Fibroblast of skin of back (primary cell): ENCODE results near the gene SPEF2.
"Not testable (repeated sequence)": the region's sequence is repeated elsewhere in the genome, so short reads cannot be mapped to it uniquely, and the experiment has no call there.

Experiments used
- DNase-seq: peaks from one replicate; pipeline ENCODE4 v3.0.0-alpha.2; 2013

The SPEF2 gene

DNA sequence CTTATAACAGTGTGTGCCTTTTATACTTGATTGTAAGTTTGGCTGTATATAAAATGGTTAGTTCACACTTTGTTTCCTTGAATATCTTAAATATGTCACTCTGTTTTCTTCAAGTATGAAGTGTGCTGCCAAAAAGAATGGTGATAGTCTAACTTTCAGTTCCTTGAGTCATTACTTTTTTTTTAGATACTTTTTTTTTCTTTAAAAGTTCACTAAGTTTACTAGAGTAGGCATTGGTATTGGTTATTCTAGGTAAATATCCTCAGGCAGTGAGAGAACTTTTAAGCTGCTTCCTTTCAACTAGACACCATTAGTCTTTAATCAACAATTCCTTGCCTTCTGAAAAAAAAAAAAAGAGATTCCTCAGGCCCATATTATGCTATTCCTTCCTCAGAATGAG is 41.9 kb downstream of the SPEF2 start:
- no peak for DNase-seq

DNA sequence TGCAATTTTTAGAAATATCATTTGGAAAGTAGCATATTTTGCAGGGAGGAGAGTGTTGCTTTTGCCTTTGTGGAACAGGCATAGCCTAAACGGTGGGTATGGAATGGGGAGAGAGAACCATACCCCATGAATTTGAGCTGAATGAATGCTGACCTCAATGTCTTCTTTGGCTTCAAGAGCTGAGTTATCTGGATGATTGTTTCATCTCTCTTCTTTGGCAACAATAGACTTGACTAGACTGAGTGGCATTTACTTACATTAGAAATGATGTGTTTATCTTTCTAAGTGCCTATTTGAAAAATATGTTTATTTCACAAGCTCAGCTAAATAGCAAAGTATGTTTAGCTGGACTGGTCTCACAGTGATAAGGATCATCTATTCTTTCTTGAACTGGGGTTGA is 42.8 kb downstream of the SPEF2 start:
- no peak for DNase-seq

DNA sequence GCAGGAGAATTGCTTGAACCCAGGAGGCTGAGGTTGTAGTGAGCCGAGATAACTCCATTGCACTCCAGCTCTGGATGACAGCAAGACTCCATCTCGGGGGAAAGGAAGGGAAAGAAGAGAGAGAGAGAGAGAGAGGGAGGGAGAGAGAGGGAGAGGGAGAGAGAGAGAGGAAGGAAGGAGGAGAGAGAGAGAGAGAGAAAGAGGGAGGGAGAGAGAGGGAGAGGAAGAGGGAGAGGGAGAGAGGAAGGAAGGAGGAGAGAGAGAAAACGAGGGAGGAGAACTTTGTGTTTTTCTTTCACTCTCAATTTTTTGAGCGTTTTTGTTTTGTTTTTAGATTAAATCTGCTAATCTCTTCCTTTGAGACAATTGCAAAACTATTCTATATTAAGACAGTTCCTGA is 46.9 kb downstream of the SPEF2 start:
- no peak for DNase-seq

DNA sequence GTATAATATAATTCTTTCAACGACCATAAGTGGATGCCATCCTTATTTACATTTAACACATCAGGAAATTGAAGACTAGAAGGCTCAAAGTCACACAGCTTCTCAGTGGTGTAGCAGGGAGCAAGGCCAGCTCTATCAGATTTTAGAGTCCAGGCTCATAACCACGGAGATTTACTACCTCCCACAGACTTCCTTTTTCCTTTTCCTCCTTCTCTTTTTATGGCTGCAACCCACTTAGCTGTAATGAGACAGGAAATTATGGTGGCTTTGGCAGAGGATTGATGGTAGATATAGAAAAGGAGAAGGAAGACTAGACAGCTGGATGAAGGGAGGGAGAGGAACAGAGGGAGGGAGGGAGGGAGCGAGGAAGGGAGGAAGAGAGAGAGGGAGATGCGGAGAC is 47.4 kb downstream of the SPEF2 start:
- no peak for DNase-seq

DNA sequence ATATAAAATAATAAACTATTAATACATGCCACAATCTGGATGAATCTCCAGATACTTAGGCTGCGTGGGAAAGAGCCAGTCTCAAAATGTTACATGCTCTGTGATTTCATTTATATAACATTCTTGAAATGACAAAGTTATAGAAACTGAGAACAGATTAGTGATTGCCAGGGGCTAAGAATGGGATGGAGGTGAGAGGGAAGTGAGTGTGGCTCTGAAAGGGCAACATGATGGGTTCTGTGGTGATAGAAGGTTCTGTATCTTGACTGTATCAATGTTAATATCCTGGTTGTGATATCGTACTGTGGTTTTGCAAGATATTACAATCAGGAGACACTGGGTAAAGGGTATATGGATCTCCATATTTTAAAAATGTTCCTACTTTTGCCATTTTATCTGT is 50.7 kb downstream of the SPEF2 start:
- no peak for DNase-seq

DNA sequence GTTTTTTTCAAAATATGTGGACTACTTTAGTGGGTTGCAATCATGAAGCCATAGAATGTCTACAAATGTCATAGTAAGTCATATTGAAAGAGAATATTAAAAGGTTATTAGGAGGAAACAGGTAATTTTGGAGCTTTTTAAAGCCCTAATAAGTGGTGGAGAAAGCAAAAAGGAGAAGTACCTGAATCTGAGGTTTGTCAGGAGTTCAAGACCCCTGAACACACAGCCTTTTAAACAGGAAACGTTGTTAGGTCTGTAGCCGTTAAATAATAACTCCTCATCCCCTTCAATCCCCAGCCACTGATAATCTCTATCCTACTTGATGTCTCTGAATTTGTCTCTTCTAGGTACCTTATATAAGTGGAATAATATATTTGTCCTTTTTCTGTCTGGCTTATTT is 51.1 kb downstream of the SPEF2 start:
- DNase-seq: no peak

DNA sequence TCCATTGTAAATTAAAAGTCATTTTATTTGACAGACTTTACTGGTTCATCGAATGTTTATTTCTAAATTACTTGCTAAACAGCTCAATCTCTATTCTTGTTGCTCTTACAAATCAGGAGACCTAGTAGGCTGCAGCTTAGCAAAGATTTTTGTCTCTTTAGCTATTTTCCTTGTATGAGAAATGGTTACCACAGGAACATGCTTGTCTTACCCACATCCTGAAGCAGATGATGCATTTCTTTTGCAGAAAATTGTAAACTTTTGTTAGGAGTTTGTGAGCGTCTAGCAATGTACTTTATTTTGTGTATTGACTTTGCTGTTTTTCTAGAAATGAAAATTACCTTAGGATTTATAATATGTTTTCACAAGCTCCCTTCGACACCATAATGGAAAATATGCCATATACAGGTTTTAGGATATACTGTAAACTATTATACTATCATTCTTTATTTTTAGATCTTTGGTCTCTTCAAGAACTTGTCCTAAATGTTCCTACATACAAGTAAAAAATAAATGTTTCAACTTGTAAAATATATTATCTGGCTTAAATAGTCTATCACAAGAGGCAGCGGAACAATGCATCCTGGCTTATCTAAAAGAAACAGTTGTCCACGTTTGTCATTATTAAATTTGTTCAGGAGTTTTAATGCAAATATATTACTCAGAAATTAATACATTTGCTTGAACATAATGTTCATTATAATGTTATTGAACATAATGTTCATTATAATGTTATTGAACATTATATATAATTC is 54.1 kb downstream of the SPEF2 start:
- no peak for DNase-seq

DNA sequence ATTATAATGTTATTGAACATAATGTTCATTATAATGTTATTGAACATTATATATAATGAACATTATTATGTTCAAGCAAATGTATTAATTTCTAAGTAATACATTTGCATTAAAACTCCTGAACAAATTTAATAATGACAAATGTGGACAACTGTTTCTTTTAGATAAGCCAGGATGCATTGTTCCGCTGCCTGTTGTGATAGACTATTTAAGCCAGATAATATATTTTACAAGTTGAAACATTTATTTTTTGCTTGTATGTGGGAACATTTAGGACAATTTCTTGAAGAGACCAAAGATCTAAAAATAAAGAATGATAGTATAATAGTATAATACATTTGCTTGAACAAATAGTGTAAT is 54.6 kb downstream of the SPEF2 start:
- not testable (repeated sequence) for DNase-seq

DNA sequence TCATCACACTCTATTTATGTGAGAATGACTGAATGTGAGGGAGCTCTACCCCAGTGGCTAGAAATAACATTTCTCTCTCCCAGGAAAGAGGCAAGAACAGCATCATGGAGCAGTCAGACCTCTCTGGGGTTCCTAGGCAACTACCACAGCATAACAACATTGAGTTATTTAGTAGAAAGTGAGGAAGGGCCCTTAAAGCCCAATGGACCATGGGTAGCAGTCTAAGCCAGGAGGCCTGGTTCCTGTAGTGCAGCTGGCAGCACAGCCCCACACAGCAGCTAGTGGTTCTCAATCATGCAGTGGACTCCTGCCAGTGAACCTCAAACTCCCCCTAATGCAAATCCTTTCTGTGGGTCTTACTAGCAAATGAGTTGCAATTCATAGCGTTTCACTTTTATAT is 55.3 kb downstream of the SPEF2 start:
- no peak for DNase-seq

DNA sequence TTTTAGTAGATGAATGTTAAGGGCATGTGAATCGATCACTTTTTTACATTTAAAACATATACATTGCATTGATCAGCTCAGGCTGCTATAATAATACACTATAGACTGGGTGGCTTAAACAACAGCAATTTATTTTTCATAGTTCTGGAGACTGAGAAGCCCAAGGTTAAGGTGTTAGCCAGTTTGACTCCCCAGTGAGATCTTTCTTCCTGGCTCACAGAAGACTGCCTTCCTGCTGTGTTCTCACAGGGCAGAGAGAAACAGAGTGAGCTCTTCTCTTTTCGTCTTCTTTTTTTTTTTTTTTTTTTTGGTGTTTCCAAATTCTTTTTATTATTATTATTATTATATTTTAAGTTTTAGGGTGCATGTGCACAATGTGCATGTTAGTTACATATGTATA is 56.4 kb downstream of the SPEF2 start:
- no peak for DNase-seq

DNA sequence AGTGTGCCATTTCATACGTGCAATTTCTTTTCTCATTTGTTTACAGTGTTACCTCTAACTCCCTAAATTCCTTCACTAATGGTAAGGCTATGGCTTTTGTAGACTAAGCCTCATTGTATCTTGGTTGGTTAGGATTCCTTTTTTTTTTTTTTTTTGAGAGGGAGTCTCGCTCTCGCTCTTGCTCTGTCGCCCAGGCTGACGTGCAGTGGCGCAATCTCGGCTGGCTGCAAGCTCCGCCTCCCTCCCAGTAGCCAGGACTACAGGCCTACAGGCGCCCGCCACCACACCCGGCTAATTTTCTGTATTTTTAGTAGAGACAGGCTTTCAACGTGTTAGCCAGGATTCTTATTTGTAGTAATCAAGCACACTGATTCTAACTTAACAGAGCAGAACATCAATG is 57.7 kb downstream of the SPEF2 start:
- DNase-seq: no peak

DNA sequence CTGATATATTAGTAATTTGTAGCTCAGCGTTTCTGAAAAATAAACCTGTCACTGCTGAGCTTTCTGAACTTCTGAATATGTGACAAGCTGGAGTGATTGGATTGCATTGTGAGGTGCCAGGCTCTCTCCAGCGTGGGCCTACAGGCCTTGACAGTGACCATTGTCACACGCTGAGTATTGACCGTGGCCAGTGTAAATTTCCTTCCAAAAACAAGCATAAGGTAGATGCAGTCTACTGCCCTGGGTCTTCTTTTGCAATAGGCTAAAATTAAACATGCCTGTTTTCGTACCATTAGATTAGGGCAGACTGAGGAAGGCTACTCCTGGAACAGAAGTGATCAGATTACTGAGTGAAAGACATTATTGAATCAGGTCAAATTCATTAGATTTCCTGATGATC is 60.2 kb downstream of the SPEF2 start:
- DNase-seq: no peak

DNA sequence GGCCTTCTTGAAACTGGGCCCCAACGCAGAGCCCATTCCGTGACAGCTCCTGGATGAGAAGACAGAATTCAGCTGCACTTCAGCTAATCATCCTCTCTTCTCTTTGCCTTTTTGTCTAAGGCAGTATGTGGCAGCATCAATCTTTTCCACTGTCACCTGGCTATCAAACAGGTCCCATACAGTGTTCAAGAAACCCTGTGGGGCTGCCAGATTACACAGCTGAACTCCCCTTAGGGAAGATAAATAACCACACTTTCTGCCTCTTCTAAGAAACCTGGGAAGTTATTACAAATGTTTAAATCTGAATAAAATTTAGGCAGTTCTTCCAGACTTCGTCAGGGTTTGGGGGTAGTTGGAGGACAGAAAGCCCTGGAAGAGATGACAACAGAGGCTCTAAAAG is 61.0 kb downstream of the SPEF2 start:
- no peak for DNase-seq

DNA sequence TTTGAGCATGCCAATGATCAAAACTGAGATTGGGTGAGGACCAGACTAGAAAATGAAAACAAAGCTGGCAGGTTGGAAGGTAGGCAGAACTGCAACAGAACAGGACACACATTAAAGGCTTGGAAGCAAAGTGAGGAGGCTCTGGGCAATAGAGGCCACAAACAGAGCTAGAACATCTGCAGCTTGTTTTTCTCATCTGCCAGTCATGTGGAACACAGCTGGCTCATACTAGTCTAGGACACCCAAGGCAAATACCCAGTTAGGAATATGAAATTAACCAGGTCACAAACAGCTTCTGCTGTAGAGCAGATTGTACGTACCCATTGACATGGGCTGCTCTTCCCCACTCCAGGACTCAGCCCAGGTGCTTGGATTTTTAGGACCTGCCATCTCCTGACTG is 61.7 kb downstream of the SPEF2 start:
- DNase-seq: no peak

DNA sequence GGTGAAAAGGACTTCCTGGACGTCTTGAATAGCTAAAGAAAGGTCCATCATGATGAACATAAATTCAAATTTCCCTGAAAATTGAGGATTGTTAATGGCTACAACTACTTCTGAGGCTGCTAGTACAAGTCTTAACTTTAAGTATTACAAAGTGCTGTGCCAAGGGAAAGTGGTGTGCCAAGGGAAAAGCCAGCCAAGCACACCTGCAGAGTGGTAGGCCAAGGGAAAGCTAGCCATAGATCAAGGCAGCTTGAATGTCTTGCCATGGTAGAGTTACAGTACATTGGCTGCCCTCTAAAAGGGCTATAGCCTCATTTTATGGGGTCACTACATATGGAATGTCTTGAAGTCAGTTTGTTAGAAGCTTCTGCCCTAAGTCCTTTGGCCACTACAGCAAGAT is 64.2 kb downstream of the SPEF2 start:
- DNase-seq: no peak

DNA sequence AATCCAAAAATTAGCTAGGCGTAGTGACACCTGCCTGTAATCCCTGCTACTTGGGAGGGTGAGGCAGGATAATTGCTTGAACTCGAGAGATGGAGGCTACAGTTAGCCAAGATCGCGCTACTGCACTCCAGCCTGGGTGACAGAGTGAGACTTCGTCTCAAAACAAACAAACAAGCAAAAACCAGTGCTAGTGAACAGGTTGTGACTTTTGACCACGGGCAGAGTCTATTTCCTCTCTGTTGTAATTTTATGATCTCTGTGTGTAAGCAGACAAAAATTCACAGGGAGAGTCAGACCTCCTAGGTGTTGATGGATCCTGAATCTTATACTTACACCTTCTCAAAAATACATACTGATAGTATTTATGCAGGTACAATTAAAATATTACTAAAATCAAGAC is 65.8 kb downstream of the SPEF2 start:
- no peak for DNase-seq

DNA sequence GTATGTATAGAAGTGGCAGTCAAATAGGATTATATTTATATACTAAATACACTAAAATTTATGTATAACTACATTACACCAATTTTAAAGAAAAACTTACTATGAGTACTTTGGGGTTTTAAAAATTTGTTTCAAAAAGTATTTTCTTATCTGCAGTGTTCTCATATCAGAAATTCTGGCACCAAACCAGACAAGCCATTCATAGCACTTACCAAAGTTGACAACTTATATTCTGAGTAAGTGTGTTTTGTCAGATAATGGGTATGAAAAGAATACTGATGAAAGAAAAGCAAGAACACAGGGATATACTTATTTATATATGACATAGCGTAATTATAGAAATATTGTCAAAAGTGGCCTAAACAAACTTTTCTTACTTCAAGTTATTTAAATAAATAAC is 67.5 kb downstream of the SPEF2 start:
- no peak for DNase-seq

DNA sequence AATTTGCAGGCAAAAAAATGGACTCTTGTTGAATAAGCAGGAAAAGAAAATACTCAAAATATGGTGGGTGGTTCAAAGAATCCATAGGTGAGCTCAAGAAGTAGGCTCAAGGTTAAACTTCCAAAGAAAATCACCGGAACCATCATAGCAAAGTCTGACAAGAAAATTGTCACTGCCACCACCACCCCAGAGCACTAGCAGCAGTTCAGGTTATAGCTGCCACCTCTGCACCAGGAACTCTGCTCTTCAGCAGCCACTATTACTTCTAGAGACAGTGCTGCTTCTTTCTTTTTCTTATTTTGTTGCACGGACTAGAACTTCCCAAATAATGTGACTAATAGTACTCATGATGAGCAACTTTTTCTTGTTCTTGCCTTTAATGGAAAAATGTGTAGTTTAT is 70.3 kb downstream of the SPEF2 start:
- DNase-seq: no peak

DNA sequence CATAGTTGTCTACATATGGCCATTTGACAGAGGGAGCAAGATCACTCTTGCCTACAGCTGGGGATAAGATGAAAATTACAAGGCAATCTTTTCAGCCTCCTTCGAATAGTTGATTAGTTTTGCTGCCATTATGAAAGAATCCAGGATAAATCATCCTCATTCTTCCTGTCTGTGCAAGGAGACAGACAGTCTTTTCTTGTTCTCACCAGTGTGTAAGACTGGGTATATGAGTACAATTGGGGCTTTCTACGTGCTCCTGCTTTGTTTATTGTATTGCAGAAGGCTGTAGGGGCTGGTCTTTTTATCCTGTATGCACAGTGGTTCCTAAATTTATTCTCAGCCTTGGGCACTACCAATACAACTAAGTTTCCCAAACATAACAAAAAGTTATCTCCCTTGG is 76.8 kb downstream of the SPEF2 start:
- no peak for DNase-seq

DNA sequence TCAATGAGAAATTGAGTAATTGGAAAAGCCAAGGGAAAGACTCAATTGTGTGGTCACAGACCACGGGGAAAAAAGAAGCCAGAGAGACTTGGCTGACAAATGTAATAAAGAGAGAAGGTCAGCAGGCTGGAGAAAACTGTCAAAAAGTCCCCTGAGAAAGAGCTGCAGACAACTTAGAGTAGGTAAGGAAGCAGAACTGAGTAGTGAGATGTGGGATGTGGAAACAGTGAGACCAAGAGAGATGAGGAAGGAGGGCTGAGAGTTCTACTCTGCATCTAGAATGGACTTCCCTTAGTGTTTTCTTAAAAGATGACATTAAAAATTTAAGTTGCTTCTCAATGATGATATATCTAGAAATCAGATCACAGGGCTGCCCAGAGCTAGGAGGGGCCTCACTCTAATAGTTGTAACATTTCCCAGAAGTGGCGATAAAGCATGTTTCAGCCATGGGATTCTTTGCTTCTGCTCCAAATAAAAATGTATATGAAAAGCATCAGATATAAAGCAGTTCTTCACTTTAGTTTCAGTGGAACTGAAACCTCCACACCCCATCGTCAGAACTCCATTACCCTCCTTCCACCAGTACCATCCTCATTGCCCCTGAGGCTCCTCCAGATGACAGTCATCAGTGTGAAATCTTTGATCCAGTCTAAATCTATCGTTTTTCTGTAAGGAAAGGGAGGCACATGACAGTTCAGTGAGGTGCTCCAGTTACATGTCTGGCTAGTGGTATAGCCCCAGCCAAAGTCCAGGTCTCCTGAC is 80.6 kb downstream of the SPEF2 start:
- DNase-seq: no peak

DNA sequence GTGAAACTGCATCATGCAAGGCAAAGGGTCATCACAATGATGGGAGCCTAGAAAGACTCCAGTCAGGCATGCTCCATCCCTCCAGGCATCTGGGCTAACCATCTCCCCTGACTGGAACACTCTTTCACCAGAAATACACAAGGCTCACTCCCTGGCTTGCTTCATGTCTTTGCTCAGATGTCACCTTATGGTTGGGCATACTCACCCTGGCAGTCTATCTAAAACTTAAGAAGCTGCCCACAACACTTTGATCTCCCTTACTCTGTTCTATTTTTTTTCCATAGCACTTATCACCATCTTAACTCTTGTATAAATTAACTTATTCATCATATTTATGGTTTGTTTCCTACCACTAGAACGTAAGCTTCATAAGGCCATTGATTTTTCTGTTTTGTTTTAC is 90.0 kb downstream of the SPEF2 start:
- DNase-seq: no peak

DNA sequence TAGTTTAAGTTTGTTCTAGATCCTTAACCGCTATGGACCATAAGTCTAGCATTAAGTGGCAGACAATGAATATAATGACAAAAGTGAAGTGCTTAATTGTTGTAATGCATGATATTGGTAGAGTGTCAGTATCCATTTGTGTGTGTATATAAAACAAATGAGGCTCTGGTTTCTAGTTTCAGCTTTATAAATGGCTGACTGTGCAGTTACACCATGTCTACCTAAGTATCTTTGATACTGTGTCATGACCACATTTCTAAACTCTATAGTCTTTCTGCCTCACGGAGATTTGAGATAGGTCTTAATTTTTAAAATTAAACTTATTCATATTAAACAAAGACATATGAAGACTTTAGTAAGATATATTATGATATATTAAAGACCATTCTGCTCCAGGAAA is 92.0 kb downstream of the SPEF2 start:
- DNase-seq: no peak

DNA sequence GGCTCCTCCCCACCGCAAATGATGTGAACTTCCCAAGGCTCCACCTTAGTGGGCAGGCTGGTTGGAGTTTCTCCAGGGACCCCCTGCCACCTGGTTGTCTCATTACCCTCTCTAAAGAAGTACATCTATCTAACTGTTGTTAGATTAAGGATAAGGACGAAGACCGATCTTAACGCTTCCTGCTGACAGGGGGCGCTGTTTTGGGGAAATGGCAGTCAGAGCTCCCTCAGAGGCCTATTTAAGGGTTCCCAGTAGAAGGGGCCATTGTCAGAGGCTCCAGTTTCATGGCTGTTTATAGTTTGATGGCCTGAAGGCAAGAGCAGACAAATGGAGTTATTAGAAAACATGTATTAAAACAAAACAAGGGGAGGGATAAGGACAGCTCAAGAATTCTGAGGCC is 100.1 kb downstream of the SPEF2 start:
- no peak for DNase-seq

DNA sequence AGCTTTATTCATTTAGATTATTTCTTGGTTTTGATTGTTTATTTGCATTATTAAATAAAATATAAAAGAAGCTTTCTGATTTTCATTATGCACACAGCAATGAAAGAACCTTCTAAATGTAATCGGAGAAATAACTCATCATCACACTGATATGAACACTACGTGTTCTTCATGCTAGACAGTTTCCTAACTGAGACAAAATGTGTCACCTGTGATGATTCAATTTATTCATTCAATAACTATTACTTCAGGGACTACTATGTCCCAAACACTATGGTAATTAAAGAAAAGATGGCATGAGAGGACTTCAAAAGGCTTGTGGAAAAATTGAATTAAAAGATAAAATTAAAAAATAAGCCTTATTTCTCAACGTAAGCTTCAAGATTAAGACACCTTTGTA is 118.1 kb downstream of the SPEF2 start:
- no peak for DNase-seq

DNA sequence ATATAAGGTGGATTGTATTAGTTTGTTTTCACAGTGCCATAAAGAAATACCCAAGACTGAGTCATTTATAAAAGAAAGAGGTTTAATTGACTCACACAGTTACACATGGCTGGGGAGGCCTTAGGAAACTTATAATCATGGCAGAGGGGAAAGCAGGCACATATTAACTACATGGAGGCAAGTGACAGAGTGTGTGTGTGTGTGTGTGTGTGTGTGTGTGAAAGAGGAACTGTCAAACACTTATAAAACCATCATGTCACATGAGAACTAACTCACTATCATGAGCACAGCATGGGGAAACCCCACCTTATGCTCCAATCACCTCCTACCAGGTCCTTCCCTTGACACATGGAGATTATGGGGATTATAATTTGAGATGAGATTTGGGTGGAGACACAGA is 118.6 kb downstream of the SPEF2 start:
- no peak for DNase-seq
